Panc1 (cell line): Measurements from ENCODE around the gene C3orf22. TPM values are rescaled to one million over a fixed set of nuclear protein-coding genes. Genes with fewer than 3 reads are reported as not detected.

Experiments
- ATAC-seq: fragments of 200-7000 bp; cut with Tn5 transposase; 2 replicates; pipeline ENCODE4 v1.9.1; 2020; ENCODE audit warnings: mild to moderate bottlenecking, moderate library complexity
- BruUV-seq: library from RNA; stranded (reverse); fragments of 400-500 nt; replicated peaks from 2 replicates; lab custom pipeline; 2021; lab: Mats Ljungman, UMichigan
- CTCF ChIA-PET: fragments of 300-600 bp; sonication (Branson Sonifier 250); formaldehyde crosslinking; loops from one replicate; lab custom pipeline; 2022; ENCODE audit warnings: antibody characterized with exemption; lab: Charles Lee
- POLR2A ChIA-PET: fragments of 300-600 bp; sonication (Branson Sonifier 250); formaldehyde crosslinking; loops from one replicate; lab custom pipeline; 2022; ENCODE audit warnings: antibody characterized with exemption; lab: Charles Lee
- DNase-seq: peaks from one replicate; pipeline ENCODE4 v3.0.0-alpha.2; 2010; ENCODE audit warnings: low read depth, low spot score
- H3K27ac ChIP-seq: 2 replicates; pipeline ENCODE4 v1.5.1; 2011; ENCODE audit warnings: mild to moderate bottlenecking, low read length, inconsistent platforms
- H3K27me3 ChIP-seq: fragments of 200-500 bp; sonication (Bioruptor generic); 2 replicates; pipeline ENCODE4 v1.6.0; 2014; ENCODE audit warnings: low read length, inconsistent platforms; ENCODE audit not compliant: control insufficient read depth, insufficient read depth
- H3K36me3 ChIP-seq: fragments of 200-500 bp; sonication (Bioruptor generic); 2 replicates; pipeline ENCODE4 v1.5.1; 2014; ENCODE audit warnings: inconsistent platforms, mild to moderate bottlenecking, low read length, moderate library complexity; ENCODE audit not compliant: control insufficient read depth, insufficient read depth
- H3K4me1 ChIP-seq: 2 replicates; pipeline ENCODE4 v1.5.1; 2011; ENCODE audit warnings: inconsistent platforms, mild to moderate bottlenecking, low read length, moderate library complexity; ENCODE audit not compliant: control insufficient read depth, insufficient read depth
- H3K4me3 ChIP-seq, 2 experiments: 2 replicates each; pipeline ENCODE4 v1.5.1; 2011 to 2012; ENCODE audit warnings: low read depth in 2 of 2, low read length in 2 of 2, mild to moderate bottlenecking in 2 of 2, inconsistent platforms in 1 of 2, moderate library complexity in 1 of 2
- H3K9me3 ChIP-seq: fragments of 200-500 bp; sonication (Bioruptor generic); 2 replicates; pipeline ENCODE4 v1.5.1; 2014; ENCODE audit warnings: low read depth, mild to moderate bottlenecking, inconsistent platforms, low read length, moderate library complexity; ENCODE audit not compliant: control insufficient read depth, insufficient read depth
- POLR2AphosphoS5 ChIP-seq: IDR thresholded peaks from 2 replicates; pipeline ENCODE4 v1.6.1; 2012; ENCODE audit warnings: mild to moderate bottlenecking, low read depth, low read length, moderate library complexity
- SIN3A ChIP-seq: IDR thresholded peaks from 2 replicates; pipeline ENCODE4 v1.6.1; 2012; ENCODE audit warnings: low read depth, mild to moderate bottlenecking, low read length, moderate library complexity, borderline replicate concordance; ENCODE audit not compliant: insufficient read depth
- TCF7L2 ChIP-seq: IDR thresholded peaks from 2 replicates; pipeline ENCODE4 v1.6.1; 2011; ENCODE audit warnings: mild to moderate bottlenecking, low read depth, low read length, inconsistent platforms
- in situ Hi-C: cut with HindIII; loops from 2 replicates; pipeline ENCODE4 v1.10.0; 2016; ENCODE audit warnings: low sequenced_read_pairs, low pct_unique_long_range_greater_than_20kb
- intact Hi-C: fragments of 100-400 bp; cut with micrococcal nuclease; formaldehyde crosslinking; loops from one replicate; pipeline ENCODE4 v1.10.0; 2022; ENCODE audit not compliant: unreplicated experiment
- total RNA-seq: library from RNA; stranded (reverse); gene quantifications from one replicate; pipeline ENCODE4 v1.2.1, GENCODE V29; 2021; ENCODE audit not compliant: unreplicated experiment
- TF ChIP-seq, protein P1 (sequence below), 2 experiments: IDR thresholded peaks; 2 replicates each; pipeline ENCODE4 v1.6.1; 2011 to 2012; ENCODE audit warnings: low read depth in 2 of 2, control low read depth in 1 of 2, low read length in 1 of 2, mild to moderate bottlenecking in 1 of 2, moderate library complexity in 1 of 2; ENCODE audit not compliant: insufficient read depth in 1 of 2
- TF ChIP-seq, protein P2 (sequence below): fragments of 450-650 bp; IDR thresholded peaks from 2 replicates; pipeline ENCODE4 v1.5.1; 2017; ENCODE audit warnings: mild to moderate bottlenecking

C3orf22 gene
- total RNA-seq, 1 experiment from 2014 or later = not detected

DNA sequence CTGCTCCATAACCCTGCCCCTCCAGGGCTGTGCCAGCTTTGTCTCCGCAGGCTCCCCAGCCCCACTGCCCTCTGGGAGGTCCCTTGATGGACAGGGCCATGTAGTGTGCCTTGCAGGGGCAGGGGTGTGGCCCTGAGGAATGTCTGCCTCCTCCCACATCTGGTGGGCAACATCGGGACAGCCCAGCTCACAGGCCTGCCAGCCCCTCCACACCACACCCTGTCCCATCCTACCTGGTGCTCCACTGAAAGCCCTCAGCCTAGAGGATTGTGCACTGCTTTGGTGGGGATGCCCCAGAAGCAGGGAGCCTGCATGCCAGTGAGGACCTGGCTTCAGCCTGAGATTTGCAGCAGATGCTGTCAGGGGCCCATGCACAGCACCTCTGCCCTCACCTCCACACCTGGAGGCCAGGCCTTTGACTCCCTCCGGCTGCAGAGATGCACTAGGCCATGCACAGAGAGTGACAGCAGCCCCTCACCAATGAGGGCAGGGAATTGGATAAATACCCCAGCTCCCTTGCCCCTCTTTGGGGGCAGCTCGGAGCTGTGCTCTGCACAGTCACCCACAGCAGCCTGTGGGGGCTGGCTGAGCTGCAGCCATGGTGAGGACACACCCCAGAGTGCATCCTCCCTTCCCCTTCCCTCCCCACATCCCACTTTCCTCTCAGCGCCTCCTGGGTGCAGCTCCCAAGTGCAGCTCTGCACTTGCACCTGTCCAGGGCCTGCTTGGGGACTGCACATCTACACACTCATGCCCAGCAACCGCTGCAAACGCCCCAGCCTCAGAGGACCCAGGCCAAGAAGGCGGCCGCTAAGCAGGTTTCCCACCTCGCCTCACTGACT lies 2.7 kb downstream of the C3orf22 start:
- H3K4me1 ChIP-seq = no peaks in the 10 kb centered on the region
- H3K27ac ChIP-seq = no peak overlapping the region
- ChIA-PET POLR2A (interaction anchor here (0.5 kb wide), 1 partner anchor 803 kb away, joined by 3 read pairs; no protein-coding TSS in a partner anchor), CTCF (no interaction called here)
- no TSS peak for BruUV-seq
- intact Hi-C loops (no loop called here), in situ Hi-C loops (no loop called here)
- ATAC-seq (no peak), DNase-seq (no peak)
- H3K9me3 ChIP-seq = no peaks in the 10 kb centered on the region
- H3K4me3 ChIP-seq = no peak overlapping the region
- H3K27me3 ChIP-seq = no peaks in the 10 kb centered on the region; the same call in 1 of the 2 replicates
- H3K36me3 ChIP-seq = no peaks in the 10 kb centered on the region
- TF ChIP-seq TCF7L2 (no peak), POLR2AphosphoS5 (no peak), SIN3A (no peak)
- TF ChIP-seq, protein P1, sequence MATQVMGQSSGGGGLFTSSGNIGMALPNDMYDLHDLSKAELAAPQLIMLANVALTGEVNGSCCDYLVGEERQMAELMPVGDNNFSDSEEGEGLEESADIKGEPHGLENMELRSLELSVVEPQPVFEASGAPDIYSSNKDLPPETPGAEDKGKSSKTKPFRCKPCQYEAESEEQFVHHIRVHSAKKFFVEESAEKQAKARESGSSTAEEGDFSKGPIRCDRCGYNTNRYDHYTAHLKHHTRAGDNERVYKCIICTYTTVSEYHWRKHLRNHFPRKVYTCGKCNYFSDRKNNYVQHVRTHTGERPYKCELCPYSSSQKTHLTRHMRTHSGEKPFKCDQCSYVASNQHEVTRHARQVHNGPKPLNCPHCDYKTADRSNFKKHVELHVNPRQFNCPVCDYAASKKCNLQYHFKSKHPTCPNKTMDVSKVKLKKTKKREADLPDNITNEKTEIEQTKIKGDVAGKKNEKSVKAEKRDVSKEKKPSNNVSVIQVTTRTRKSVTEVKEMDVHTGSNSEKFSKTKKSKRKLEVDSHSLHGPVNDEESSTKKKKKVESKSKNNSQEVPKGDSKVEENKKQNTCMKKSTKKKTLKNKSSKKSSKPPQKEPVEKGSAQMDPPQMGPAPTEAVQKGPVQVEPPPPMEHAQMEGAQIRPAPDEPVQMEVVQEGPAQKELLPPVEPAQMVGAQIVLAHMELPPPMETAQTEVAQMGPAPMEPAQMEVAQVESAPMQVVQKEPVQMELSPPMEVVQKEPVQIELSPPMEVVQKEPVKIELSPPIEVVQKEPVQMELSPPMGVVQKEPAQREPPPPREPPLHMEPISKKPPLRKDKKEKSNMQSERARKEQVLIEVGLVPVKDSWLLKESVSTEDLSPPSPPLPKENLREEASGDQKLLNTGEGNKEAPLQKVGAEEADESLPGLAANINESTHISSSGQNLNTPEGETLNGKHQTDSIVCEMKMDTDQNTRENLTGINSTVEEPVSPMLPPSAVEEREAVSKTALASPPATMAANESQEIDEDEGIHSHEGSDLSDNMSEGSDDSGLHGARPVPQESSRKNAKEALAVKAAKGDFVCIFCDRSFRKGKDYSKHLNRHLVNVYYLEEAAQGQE (IDR thresholded peaks at IDR 0.05; ENCODE audit: insufficient read depth in 1 of 2, low read depth in 2 of 2, low read length in 1 of 2) = no peak
- TF ChIP-seq, protein P2, sequence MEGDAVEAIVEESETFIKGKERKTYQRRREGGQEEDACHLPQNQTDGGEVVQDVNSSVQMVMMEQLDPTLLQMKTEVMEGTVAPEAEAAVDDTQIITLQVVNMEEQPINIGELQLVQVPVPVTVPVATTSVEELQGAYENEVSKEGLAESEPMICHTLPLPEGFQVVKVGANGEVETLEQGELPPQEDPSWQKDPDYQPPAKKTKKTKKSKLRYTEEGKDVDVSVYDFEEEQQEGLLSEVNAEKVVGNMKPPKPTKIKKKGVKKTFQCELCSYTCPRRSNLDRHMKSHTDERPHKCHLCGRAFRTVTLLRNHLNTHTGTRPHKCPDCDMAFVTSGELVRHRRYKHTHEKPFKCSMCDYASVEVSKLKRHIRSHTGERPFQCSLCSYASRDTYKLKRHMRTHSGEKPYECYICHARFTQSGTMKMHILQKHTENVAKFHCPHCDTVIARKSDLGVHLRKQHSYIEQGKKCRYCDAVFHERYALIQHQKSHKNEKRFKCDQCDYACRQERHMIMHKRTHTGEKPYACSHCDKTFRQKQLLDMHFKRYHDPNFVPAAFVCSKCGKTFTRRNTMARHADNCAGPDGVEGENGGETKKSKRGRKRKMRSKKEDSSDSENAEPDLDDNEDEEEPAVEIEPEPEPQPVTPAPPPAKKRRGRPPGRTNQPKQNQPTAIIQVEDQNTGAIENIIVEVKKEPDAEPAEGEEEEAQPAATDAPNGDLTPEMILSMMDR = no peak

DNA sequence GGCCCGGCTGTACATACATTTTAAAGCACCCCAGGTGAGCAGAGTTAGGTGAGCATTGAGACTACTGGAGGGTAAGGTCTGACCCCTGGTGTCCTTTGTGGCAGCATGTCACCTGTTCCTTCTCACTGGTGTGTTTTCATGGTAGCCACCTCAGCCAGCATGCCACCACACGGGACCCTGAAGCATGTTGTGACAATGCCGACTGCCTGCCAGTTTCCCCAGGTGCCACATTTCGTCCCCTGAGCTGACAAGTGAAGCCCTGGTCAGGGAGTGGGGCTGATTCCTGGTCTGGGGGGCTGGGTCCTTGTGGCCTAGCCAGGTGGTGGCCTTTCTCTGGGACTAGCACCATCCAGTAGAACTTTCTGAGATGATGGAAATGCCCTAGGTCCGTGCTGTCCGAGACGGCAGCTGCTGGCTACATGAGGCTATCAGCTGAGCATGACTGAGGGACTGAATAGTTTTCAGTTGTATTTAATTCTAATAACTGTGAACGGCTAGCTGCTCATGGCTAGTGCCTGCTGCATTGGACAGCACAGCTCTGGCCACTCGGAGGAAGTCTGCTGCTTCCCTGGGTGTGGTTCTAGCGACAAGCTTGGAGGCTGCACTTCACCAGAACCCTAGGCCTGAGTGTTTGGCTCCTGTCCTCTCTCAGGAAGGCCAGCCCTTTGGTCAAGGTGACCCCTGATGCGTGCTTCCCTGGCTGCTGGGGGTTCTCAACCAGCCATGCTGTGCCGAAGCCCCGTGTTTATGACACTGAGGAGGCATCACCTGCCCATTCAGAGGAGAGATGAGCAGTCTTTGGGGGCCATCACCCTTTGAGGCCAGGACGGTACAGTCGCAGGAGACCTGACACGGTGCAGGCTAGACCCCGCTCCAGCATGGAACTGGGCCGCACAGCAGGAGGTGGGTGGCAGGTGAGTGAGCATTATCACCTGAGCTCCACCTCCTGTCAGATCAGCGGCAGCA lies 3.9 kb downstream of the C3orf22 start:
- no peaks in the 10 kb centered on the region for H3K9me3 ChIP-seq
- H3K27ac ChIP-seq = no peak overlapping the region
- DNase-seq (no peak), ATAC-seq (no peak)
- in situ Hi-C loops = no loop called here
- H3K36me3 ChIP-seq = no peaks in the 10 kb centered on the region
- CTCF ChIA-PET = no interaction called here
- POLR2A ChIA-PET = interaction anchor here (0.7 kb wide), 1 partner anchor 131 kb away, joined by 4 read pairs; no protein-coding TSS in a partner anchor
- BruUV-seq = no TSS peak
- no peak for TF ChIP-seq SIN3A
- TF ChIP-seq, protein P2 = no peak
- no peak for TF ChIP-seq TCF7L2
- no peak for TF ChIP-seq POLR2AphosphoS5
- TF ChIP-seq, protein P1 (IDR thresholded peaks at IDR 0.05; ENCODE audit: insufficient read depth in 1 of 2, low read depth in 2 of 2, low read length in 1 of 2) = no peak
- no peaks in the 10 kb centered on the region for H3K4me1 ChIP-seq
- intact Hi-C loops = no loop called here
- H3K4me3 ChIP-seq = no peak overlapping the region
- no peaks in the 10 kb centered on the region for H3K27me3 ChIP-seq
